ENCODE measurements around the gene OR52M1.

OR52M1 gene

GRCh38 chr11:4565371-4565770 lies 20.4 kb downstream of the OR52M1 start:
- FAIRE-seq (no peak), DNase-seq (ENCODE audit: insufficient read length, low spot score) (no peak)

- DNase-seq (ENCODE audit: insufficient read length, low spot score) (no peak), FAIRE-seq (no peak)
Measured at GRCh38 chr11:4569075-4569474, 24.1 kb downstream of the OR52M1 start.

- FAIRE-seq (no peak), DNase-seq (ENCODE audit: insufficient read length, low spot score) (no peak)
Measured at GRCh38 chr11:4576880-4577279, 31.9 kb downstream of the OR52M1 start.

GRCh38 chr11:4577761-4578160 lies 32.8 kb downstream of the OR52M1 start:
- no peak for FAIRE-seq
- no peak for DNase-seq (ENCODE audit: insufficient read length, low spot score)

- no peak for FAIRE-seq
- no peak for DNase-seq (ENCODE audit: insufficient read length, low spot score)
Measured at GRCh38 chr11:4578624-4579023, 33.6 kb downstream of the OR52M1 start.

GRCh38 chr11:4580124-4580523 lies 35.1 kb downstream of the OR52M1 start:
- DNase-seq (ENCODE audit: insufficient read length, low spot score) (no peak), FAIRE-seq (no peak)

- FAIRE-seq (no peak), DNase-seq (ENCODE audit: insufficient read length, low spot score) (no peak)
Measured at GRCh38 chr11:4581443-4581842, 36.5 kb downstream of the OR52M1 start, which contains the start of gene OR52I2. OR52I2 (plus strand) TSS chr11:4581743.

GRCh38 chr11:4589017-4589416 lies 44.0 kb downstream of the OR52M1 start:
- DNase-seq (ENCODE audit: insufficient read length, low spot score) = no peak
- FAIRE-seq = no peak

- FAIRE-seq (no peak), DNase-seq (ENCODE audit: insufficient read length, low spot score) (no peak)
Measured at GRCh38 chr11:4593739-4594138, 48.7 kb downstream of the OR52M1 start, which contains the start of gene OR52I1. OR52I1 (plus strand) TSS chr11:4594039; CDS start chr11:4594039, 0 bp downstream.
